SW480 (cell line): ENCODE data around the gene FOSB.
A peak's percentile ranks its signal among the peaks of the same experiment; 100 is the strongest.

ENCODE experiments used
- DNase-seq: peaks from one replicate; pipeline ENCODE4 v3.0.0-alpha.2; 2016; ENCODE audit warnings: low spot score

Gene FOSB

DNA sequence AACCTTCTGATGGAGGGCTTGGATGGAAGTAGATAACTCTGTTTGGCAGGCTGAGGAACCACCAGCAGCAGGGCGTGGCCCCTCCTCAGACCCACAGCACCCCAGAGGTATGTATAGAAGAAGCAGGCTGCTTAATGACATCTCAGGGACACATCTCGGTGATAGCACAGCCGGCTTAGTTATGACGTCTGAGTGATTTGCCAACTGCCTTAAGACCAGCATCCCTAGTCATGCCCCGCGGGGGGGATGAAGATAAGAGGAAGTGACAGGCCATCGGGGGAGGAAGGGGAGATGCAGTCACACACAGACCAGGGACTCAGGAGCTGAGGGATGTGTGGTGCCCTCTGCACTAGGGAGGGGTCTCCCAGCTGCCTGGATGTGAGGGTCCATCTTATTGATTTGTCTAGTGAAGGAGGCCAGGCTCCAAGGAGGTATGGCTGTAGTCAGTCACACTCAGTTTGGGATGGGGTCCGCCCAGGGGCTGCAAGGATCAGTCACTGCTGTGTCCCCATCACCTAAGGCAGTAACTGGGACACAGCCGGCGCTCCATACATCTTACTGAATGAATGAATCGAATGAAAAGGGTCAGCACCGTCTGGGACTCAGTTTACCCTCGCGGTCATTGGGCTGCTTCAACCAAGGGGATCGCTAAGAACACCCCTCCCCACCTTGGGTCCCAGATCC, 24.9 kb upstream of the FOSB start:
- no peak for DNase-seq

- peak; percentile 98 for DNase-seq
These were observed 24.1 kb upstream of the FOSB start for GRCh38 chr19:45443462-45444317.

- DNase-seq: peak; percentile 83
These were observed 23.3 kb upstream of the FOSB start for GRCh38 chr19:45444318-45445041.

- DNase-seq: no peak
These were observed 22.7 kb upstream of the FOSB start for GRCh38 chr19:45445139-45445538.

DNA sequence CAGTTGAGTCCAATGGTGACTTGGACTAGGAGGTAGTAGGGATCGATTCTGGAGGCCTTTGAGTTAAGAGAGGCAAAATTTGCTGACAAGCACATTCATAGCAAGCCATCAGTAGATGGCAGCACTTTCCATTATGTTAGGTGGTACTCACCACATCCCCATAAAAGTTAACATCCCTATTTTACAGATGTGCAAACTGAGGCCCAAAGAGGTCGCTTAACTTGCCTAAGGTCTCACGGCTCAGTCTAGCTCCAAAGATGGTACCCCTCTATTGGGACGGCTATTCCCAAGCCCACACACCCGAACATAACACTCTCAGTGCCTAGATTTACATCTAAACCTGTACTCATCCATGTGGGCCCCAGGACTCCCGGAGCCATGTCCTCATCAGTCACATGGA, 21.5 kb upstream of the FOSB start:
- peak; percentile 67 for DNase-seq

DNA sequence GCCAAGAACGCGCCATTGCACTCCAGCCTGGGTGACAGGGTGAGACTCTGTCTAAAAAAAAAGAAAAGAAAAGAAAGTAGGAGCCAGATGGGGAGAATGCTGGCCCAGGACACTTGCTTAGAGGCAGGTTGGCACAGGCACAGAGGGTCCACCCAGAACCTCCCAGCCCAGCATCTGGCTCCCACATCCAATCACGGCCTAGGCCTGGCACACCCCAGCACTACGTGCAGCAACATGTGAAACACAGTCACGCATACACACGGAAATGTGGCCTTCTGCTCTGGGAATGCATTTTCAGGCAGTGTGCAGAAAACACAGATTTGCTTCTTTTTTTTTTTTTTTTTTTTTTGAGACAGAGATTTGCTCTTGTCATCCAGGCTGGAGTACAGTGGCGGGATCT, 20.9 kb upstream of the FOSB start:
- no peak for DNase-seq

GRCh38 chr19:45448425-45448756, 19.4 kb upstream of the FOSB start:
- no peak for DNase-seq

DNA sequence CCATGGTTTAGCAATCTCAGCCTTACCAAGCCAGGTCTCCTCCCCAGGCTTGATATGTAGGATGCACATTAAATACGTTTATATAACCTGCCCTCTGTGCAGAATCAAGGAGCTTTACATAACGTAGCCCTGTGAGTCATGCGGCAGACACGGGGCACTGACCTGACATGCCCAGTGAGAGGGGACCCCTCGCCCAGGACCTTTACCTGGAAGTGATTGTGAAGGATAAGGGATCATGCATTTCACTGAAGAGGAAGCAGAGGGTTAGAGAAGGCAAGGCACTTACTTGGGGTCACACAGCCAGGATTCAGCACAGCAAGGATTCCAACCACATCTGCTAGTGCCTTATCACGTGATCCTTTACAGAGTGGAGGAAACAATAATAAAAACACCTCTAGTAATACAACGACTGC, 18.9 kb upstream of the FOSB start:
- DNase-seq: no peak

- DNase-seq: no peak
These were observed 17.8 kb upstream of the FOSB start for GRCh38 chr19:45450012-45450333.

DNA sequence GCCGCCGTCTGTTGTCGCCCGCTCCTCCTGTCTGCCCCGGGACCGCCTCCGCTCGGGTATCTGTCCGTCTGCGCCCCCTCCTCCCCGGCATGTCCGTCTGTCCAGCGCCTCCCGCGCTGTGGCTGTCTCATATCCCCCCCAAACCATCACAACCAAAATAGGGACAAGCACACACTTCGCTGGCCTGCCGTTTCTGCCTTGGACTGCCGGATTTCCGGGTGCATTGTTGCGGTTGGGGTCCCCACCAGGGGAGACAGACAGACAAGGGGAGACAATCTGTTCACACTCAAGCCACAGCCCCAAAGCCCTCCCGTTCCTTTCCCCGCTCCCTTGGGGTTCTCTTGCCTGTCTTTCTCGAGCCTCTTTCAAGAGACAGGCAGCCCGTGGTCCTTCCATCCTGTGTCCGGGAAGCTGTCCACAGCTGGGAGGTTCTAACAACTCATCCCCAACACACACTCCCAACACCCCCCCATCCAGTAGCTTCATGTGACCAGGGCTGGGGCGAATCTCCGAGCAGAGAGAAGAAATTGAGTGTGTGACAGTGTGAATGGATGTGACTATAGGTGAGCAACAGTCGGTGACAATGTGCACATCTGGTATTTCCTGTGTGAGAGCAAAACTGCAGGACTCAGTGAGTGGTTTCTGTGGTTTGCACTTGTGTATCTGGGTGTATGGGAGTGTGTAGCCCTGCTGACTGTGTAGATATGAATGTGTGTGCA, 16.5 kb upstream of the FOSB start:
- peak; percentile 64 for DNase-seq

DNA sequence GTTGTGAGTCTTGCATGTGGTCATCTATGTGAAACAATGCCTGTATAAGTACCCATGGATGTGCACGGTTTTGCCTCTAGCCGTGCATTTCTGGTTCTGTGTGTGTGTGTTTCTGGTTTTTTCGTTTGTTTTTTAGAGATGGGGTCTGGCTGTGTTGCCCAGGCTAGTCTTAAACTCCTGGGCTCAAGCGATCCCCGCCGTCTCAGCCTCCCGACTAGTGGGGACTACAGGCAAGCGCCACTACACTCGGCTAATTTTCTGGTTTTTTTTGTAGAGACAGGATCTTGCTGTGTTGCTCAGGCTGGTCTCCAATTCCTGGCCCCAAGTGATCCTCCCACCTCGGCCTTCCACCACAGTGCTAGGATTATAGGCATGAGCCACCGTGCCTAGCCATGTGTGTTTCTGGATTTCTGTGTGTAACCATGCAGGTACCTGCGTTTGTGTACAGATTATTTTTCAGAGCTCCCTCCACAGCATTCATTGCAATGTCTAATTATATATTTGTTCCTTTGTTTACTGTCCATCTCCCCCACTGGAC, 15.9 kb upstream of the FOSB start:
- DNase-seq: no peak

- DNase-seq: peak; percentile 100
These were observed 11.9 kb upstream of the FOSB start for GRCh38 chr19:45455707-45456499.

DNA sequence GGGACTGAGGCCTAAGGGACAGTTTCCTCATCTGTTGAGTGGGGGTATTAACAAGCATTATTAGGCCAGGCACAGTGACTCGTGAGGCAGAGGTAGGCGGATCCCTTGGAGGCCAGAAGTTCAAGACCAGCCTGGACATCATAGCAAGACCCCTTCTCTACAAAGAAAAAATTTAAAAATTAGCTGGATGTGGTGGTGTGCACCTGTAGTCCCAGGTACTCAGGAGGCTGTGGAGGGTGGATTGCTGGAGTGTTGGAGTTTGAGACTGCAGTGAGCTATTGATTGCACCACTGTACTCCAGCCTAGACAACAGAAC, 11.3 kb upstream of the FOSB start:
- DNase-seq: no peak

- no peak for DNase-seq
These were observed 10.0 kb upstream of the FOSB start for GRCh38 chr19:45457776-45458175.

GRCh38 chr19:45460807-45461347, 6.9 kb upstream of the FOSB start:
- no peak for DNase-seq

GRCh38 chr19:45462174-45462573, 5.6 kb upstream of the FOSB start:
- no peak for DNase-seq

DNA sequence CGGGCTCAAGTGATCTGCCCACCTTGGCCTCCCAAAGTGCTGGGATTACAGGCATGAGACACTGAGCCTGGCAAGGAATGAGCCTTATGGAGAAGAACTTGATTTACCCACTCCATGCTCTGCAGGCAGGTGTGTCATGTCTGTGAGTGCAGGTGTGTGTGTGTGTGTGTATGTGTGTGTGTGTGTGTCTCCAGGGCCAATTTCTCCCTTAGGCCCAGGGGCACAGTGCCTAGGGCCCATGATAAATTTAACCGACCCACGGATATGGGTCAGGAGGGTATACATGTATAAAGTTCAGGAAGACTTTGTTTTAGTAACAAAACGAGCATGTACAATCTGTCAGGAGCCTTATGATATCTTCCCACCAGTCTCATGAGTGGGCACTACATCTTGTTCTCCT, 4.6 kb upstream of the FOSB start:
- DNase-seq: no peak

DNA sequence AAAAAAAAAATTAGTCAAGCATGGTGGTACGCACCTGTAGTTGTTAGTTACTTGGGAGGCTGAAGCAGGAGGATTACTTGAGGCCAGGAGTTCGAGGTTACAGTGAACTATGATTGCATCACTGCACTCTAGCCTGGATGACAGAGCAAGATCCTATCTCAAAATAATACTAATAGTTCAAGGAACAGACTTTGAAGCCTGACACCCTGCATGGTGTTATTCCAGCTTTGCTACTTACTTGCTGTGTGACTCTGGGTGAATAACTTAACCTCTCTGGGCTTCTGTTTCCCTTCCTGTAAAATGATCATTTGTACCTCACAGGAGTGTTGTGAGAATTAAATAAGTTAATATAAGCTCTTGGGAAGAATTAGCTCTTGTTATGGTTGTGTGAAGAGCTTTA, 3.5 kb upstream of the FOSB start:
- no peak for DNase-seq

DNA sequence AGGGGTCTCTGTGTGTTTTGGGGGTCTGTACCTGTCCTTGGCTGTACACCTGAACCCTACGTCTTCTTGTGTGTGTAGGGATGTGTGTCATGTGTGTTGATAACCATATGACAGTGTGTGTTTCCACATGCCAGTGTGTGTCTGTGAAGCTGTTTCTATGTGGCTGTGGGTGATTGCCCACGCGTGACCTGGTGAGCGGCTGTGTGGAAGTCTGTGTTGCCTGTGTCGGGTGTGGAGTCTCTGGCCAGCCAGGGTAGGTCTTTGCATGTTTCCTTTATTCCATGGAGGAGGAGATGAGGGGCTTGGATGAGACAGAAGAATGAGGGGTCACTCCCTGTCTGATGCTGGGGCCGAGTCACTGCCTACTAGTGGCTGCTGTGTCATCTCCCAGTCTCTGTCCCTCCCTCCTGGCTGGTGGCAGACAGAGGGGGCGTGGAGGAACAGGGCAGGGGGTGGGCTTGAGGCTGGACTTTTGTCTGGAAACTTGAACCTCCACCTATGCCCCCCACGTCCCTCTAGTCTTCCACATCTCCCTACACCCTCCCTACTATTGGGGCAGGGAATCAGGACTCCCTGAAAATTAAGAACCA, 2.8 kb upstream of the FOSB start:
- no peak for DNase-seq

DNA sequence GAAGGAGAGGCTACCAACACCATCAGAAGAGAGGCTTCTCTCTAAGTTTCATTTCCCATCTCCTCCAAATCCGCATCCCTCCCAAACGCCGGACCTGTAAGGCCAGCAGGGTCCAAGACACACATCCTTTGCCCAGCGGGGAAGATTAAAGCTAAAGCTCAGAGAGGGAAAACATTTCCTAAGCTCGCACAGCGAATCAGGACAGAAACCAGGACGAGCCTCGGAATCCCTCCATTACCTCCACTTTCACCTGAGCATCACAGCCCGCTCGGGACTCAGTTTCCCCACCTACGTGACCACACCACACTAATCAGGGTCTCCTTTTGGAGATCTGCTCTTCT, 711 bp upstream of the FOSB start:
- no peak for DNase-seq

DNA sequence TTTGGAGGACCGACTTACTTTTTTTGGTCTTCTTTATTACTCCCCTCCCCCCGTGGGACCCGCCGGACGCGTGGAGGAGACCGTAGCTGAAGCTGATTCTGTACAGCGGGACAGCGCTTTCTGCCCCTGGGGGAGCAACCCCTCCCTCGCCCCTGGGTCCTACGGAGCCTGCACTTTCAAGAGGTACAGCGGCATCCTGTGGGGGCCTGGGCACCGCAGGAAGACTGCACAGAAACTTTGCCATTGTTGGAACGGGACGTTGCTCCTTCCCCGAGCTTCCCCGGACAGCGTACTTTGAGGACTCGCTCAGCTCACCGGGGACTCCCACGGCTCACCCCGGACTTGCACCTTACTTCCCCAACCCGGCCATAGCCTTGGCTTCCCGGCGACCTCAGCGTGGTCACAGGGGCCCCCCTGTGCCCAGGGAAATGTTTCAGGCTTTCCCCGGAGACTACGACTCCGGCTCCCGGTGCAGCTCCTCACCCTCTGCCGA, 409 bp downstream of the FOSB start:
- DNase-seq: no peak
